B cell (primary cell): ENCODE measurements around the gene STT3A.

ENCODE experiments used
- EZH2 ChIP-seq: IDR thresholded peaks from 2 replicates; pipeline ENCODE4 v1.6.1; 2012; ENCODE audit warnings: borderline replicate concordance, low read depth, mild to moderate bottlenecking, moderate library complexity, low read length; ENCODE audit not compliant: insufficient read depth, poor library complexity, severe bottlenecking
- TF ChIP-seq, protein P1 (sequence below): fragments of 200-600 bp; IDR thresholded peaks from one replicate; pipeline ENCODE4 v1.8.0; 2022; ENCODE audit warnings: antibody characterized with exemption, mild to moderate bottlenecking

DNA sequence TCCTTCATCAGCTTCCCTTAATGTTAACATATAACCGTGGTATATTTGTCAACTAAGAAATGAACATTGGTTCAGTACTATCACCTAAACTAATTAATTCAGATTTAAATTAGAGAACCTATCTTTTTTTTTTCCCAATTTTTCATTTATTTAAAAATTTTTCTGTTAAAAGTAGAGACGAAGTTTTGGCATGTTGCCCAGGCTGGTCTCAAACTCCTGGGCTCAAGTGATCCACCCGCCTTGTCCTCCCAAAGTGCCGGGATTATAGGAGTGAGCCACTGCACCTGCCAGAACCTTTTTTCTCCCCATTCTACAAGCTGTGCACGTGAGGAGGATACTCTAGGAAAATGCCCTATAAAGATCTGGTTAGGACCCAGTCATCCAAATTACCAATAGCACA lies 19.7 kb upstream of the STT3A start:
- TF ChIP-seq, protein P1, sequence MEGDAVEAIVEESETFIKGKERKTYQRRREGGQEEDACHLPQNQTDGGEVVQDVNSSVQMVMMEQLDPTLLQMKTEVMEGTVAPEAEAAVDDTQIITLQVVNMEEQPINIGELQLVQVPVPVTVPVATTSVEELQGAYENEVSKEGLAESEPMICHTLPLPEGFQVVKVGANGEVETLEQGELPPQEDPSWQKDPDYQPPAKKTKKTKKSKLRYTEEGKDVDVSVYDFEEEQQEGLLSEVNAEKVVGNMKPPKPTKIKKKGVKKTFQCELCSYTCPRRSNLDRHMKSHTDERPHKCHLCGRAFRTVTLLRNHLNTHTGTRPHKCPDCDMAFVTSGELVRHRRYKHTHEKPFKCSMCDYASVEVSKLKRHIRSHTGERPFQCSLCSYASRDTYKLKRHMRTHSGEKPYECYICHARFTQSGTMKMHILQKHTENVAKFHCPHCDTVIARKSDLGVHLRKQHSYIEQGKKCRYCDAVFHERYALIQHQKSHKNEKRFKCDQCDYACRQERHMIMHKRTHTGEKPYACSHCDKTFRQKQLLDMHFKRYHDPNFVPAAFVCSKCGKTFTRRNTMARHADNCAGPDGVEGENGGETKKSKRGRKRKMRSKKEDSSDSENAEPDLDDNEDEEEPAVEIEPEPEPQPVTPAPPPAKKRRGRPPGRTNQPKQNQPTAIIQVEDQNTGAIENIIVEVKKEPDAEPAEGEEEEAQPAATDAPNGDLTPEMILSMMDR, result no peak
- TF ChIP-seq EZH2, result no peak
